K562 (cell line): ENCODE results near the gene LYPLA2. TPM values are rescaled to one million over a fixed set of nuclear protein-coding genes. Genes with fewer than 3 reads are reported as not detected.

ENCODE experiments used
- ATAC-seq: fragments of 200-7000 bp; cut with Tn5 transposase; 3 replicates; pipeline ENCODE4 v1.9.1; 2020; ENCODE audit warnings: moderate library complexity
- BruUV-seq: library from RNA; stranded (reverse); fragments of 400-500 nt; replicated peaks from 2 replicates; lab custom pipeline; 2021; lab: Mats Ljungman, UMichigan
- CTCF ChIA-PET: fragments of 300-600 bp; formaldehyde crosslinking; extraction: SDS; loops from one replicate; lab custom pipeline; 2021; ENCODE audit warnings: low intra/inter-chr PET ratio; lab: Yijun Ruan, JAX
- POLR2A ChIA-PET: fragments of 300-600, 350-650 bp; sonication (Branson Sonifier 250); formaldehyde crosslinking; extraction: SDS; loops from one replicate; lab custom pipeline; 2021; ENCODE audit warnings: antibody characterized with exemption, inconsistent platforms; lab: Yijun Ruan, JAX
- DNase-seq, 4 experiments: peaks; one replicate each; pipeline versions ENCODE4 v3.0.0 to v3.0.0-alpha.2; 2011 to 2018; ENCODE audit warnings: low spot score in 3 of 4, mixed read lengths in 3 of 4; ENCODE audit errors: extremely low read depth in 1 of 4
- FAIRE-seq: peaks from 2 replicates; lab custom pipeline; 2011; peaks lifted over from hg19 to GRCh38; lab: Jason Lieb, UNC
- H2AFZ ChIP-seq: 2 replicates; pipeline ENCODE4 v1.6.0; 2011; ENCODE audit warnings: low read depth, low read length, control low read depth, inconsistent platforms
- H3K27ac ChIP-seq: fragments of 200-600 bp; 3 replicates; pipeline ENCODE4 v1.8.0; 2011; ENCODE audit warnings: low read depth, mild to moderate bottlenecking, control low read depth, inconsistent platforms, low read length, moderate library complexity, mixed read lengths; ENCODE audit errors: extremely low read depth
- H3K27me3 ChIP-seq, 2 experiments: fragments of 300-600 bp in 1 of 2; 2 replicates in 1 of 2; 3 replicates in 1 of 2; pipeline versions ENCODE4 v1.6.0 to v1.8.0; 2011; ENCODE audit warnings: inconsistent platforms in 2 of 2, low read length in 2 of 2, mild to moderate bottlenecking in 1 of 2, mixed read lengths in 1 of 2, moderate library complexity in 1 of 2; ENCODE audit not compliant: control insufficient read depth in 2 of 2, insufficient read depth in 2 of 2
- H3K36me3 ChIP-seq: fragments of 300-600 bp; 3 replicates; pipeline ENCODE4 v1.8.0; 2011; ENCODE audit warnings: mild to moderate bottlenecking, low read length, inconsistent platforms; ENCODE audit not compliant: control insufficient read depth, insufficient read depth
- H3K4me1 ChIP-seq, 2 experiments: fragments of 200-600 bp in 1 of 2; replicated peaks in 1 of 2; 2 replicates in 1 of 2; 3 replicates in 1 of 2; pipeline versions ENCODE4 v1.5.1 to v1.8.0; 2011; ENCODE audit warnings: inconsistent platforms in 2 of 2, low read length in 2 of 2, mild to moderate bottlenecking in 1 of 2, mixed read lengths in 1 of 2, moderate library complexity in 1 of 2; ENCODE audit not compliant: control insufficient read depth in 2 of 2, insufficient read depth in 2 of 2
- H3K4me2 ChIP-seq: 2 replicates; pipeline ENCODE4 v1.6.1; 2011; ENCODE audit warnings: low read length, control low read depth, inconsistent platforms, mixed read lengths; ENCODE audit not compliant: insufficient read depth
- H3K4me3 ChIP-seq: fragments of 200-600 bp; sonication (generic), shearing (Covaris generic); 2 replicates; pipeline ENCODE4 v1.5.1; 2016; ENCODE audit warnings: control low read depth, inconsistent platforms
- H3K79me2 ChIP-seq: fragments of 200-600 bp; 3 replicates; pipeline ENCODE4 v1.8.0; 2011; ENCODE audit warnings: low read length, inconsistent platforms; ENCODE audit not compliant: control insufficient read depth, insufficient read depth
- H3K9ac ChIP-seq, 2 experiments: 2 replicates each; pipeline versions ENCODE4 v1.6.0 to v1.6.1; 2011; ENCODE audit warnings: low read depth in 2 of 2, low read length in 2 of 2, control low read depth in 1 of 2, inconsistent platforms in 1 of 2, mild to moderate bottlenecking in 1 of 2, mixed read lengths in 1 of 2; ENCODE audit not compliant: insufficient read depth in 1 of 2
- H3K9me1 ChIP-seq: one replicate; pipeline ENCODE4 v1.6.0; 2011; ENCODE audit warnings: inconsistent platforms, mild to moderate bottlenecking, low read length, moderate library complexity; ENCODE audit not compliant: control insufficient read depth, insufficient read depth
- H3K9me3 ChIP-seq: replicated peaks from 2 replicates; pipeline ENCODE4 v1.5.1; 2011; ENCODE audit warnings: low read depth, low read length, inconsistent platforms; ENCODE audit not compliant: control insufficient read depth, insufficient read depth
- H4K20me1 ChIP-seq: replicated peaks from 2 replicates; pipeline ENCODE4 v1.6.1; 2011; ENCODE audit warnings: low read length, inconsistent platforms, mixed read lengths; ENCODE audit not compliant: control insufficient read depth, insufficient read depth
- DIDO1 ChIP-seq: fragments of 450-650 bp; IDR thresholded peaks from 2 replicates; pipeline ENCODE4 v1.6.1; 2016; ENCODE audit warnings: low read depth, missing biosample characterization, missing genetic modification characterization
- ETV1 ChIP-seq: fragments of 450-650 bp; conservative IDR thresholded peaks from 2 replicates; pipeline ENCODE4 v1.6.1; 2016; ENCODE audit warnings: missing genetic modification characterization, control low read depth, low read depth, missing compliant biosample characterization
- FOXA1 ChIP-seq: fragments of 450-650 bp; IDR thresholded peaks from 2 replicates; pipeline ENCODE4 v1.6.1; 2016; ENCODE audit warnings: mild to moderate bottlenecking, borderline replicate concordance
- STAT5B ChIP-seq: fragments of 250-450 bp; sonication (Bioruptor Pico); IDR thresholded peaks from 2 replicates; pipeline ENCODE4 v1.8.0; 2021; ENCODE audit warnings: mild to moderate bottlenecking, inconsistent platforms
- ZNF140 ChIP-seq: fragments of 250-450 bp; sonication (Bioruptor Pico); IDR thresholded peaks from 2 replicates; pipeline ENCODE4 v1.8.0; 2021; ENCODE audit warnings: moderate library complexity, mild to moderate bottlenecking, inconsistent platforms
- ZNF184 ChIP-seq: sonication (generic); formaldehyde crosslinking; IDR thresholded peaks from 2 replicates; pipeline ENCODE4 v1.5.0; 2020; ENCODE audit warnings: missing genetic modification reagents
- ZNF239 ChIP-seq: fragments of 250-450 bp; sonication (Bioruptor Pico); IDR thresholded peaks from 2 replicates; pipeline ENCODE4 v1.4.0; 2020; ENCODE audit warnings: mild to moderate bottlenecking
- ZNF583 ChIP-seq: fragments of 250-450 bp; sonication (Bioruptor Pico); IDR thresholded peaks from 2 replicates; pipeline ENCODE4 v1.4.0; 2020
- ZNF778 ChIP-seq: fragments of 450-650 bp; formaldehyde crosslinking; IDR thresholded peaks from 2 replicates; pipeline ENCODE4 v1.4.0; 2020; ENCODE audit warnings: mild to moderate bottlenecking, moderate library complexity
- WGBS: fragments of 100-300 bp; shearing (Covaris generic); methylation state at CpG from one replicate; pipeline ENCODE4 v1.1.6; 2016; ENCODE audit warnings: low coverage, mixed read lengths; ENCODE audit not compliant: insufficient coverage; ENCODE audit errors: missing lambda C conversion rate; 5-methylcytosine and 5-hydroxymethylcytosine counted together
- in situ Hi-C: fragments of 300-500 bp; cut with MboI; formaldehyde crosslinking; loops from 4 replicates; pipeline ENCODE4 v1.15.0; 2018; ENCODE audit warnings: inconsistent platforms, mixed read lengths
- intact Hi-C: fragments of 100-400 bp; cut with micrococcal nuclease; formaldehyde crosslinking; loops from 2 replicates; pipeline ENCODE4 v1.14.2; 2022
- polyA plus RNA-seq, 8 experiments: library from polyadenylated mRNA; depleted of rRNA in 4 of 8; stranded (reverse) in 5 of 8; unstranded in 3 of 8; fragments of >200 nt; fragmentation: Nextera tagmentation in 2 of 8; fragmentation: Illumina TruSeq in 1 of 8; extraction: Ambion mirVana in 2 of 8; extraction: Trizol in 1 of 8; gene quantifications; 2 replicates each; pipeline versions ENCODE4 v1.2.1 to v1.2.3, GENCODE V29; 2011 to 2014; ENCODE audit warnings: inconsistent platforms in 1 of 8, missing spikeins in 1 of 8
- total RNA-seq, 7 experiments: library from RNA; depleted of rRNA in 6 of 7; stranded (reverse); fragments of >200 nt in 6 of 7; fragmentation: Illumina TruSeq in 2 of 7; extraction: Trizol in 2 of 7; gene quantifications; 2 replicates each; pipeline versions ENCODE4 v1.2.1 to v1.2.3, GENCODE V29; 2011 to 2021; ENCODE audit warnings: low replicate concordance in 1 of 7
- TF ChIP-seq, protein P1 (sequence below): fragments of 200-400 bp; formaldehyde crosslinking; IDR thresholded peaks from 2 replicates; pipeline ENCODE4 v1.6.1; 2017; ENCODE audit warnings: mild to moderate bottlenecking, low read depth, low read length, moderate library complexity
- TF ChIP-seq, protein P2 (sequence below), 2 experiments: fragments of 450-650 bp; conservative IDR thresholded peaks; 2 replicates each; pipeline ENCODE4 v1.6.1; 2017; ENCODE audit warnings: mild to moderate bottlenecking in 2 of 2, moderate library complexity in 2 of 2
- TF ChIP-seq, protein P3 (sequence below): sonication (generic); formaldehyde crosslinking; IDR thresholded peaks from 2 replicates; pipeline ENCODE4 v1.5.0; 2020; ENCODE audit warnings: missing genetic modification reagents

LYPLA2 gene
- total and polyA plus RNA-seq, 9 of the 15 experiments (the other 6 are each of a cell fraction or from before 2014, with no cell fraction given) = 3.9 to 128 (median 60.1) TPM

DNA sequence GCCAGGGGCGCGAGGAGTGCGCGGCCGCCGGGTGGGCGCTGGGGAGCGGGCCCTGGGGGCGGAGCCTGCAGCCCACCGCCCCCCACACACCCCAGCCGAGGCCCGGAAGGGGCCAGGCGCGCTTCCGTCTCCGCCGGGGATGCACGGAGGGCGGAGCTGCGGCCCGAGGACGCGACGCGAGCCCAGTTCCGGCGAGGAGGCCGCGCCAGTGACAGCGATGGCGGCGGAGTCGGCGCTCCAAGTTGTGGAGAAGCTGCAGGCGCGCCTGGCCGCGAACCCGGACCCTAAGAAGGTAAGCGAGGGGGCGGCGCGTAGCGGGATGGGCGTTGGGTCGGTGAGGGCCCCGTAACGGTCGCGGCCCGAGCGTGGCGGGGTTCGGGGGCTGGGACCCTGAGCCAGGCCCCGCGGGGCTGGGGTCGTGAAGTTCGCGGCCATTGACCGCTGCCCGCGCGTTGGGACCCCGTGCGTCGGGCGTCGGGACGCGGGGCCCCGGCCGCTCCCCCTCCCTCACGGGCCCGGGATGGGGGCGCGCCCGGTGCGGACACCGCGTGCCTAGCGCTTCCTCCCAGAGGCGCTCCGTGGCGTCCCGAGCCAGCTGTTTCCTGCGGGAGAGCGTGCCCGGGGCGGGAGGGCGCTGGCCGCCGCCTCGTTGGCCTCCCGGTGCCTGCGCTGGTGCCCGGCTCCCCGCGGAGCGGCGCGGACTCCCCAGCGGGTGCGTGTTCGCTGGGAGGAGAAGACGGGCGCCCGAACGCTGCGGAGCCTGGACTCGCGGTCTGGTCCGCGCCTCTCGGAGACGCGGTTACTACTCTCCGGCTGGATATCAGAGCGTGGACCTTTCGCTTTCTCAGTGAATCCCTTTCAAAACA, 47.4 kb upstream of the LYPLA2 start, which contains the start of gene ELOA:
Gene ELOA, plus strand, starts transcription at position 185 of the 866 bp plus-strand sequence. Its CDS starts 33 bp downstream, at position 218.
- WGBS = under 1% methylated on average over 101 of the region's 119 CpGs
- Histone ChIP-seq H2AFZ (peak within 1 kb of the TSS; percentile 98), H3K27me3 (no peaks in the 10 kb centered on the region), H3K9ac (peak within 1 kb of the TSS; percentile 82 to 97), H3K9me3 (no peaks in the 10 kb centered on the region), H3K27ac (peak within 1 kb of the TSS; percentile 87), H3K36me3 (peaks cover 35% of the 10 kb centered on the region), H3K9me1 (no peaks in the 10 kb centered on the region), H3K79me2 (peaks cover 67% of the 10 kb centered on the region), H3K4me1 (peaks cover 23 to 36% of the 10 kb centered on the region in 2 experiments), H4K20me1 (peaks cover 28% of the 10 kb centered on the region), H3K4me2 (peak within 1 kb of the TSS; percentile 86), H3K4me3 (peak within 1 kb of the TSS; percentile 96)
- ChIA-PET POLR2A (interaction anchor here (0.6 to 2.9 kb wide), 17 partner anchors 10 to 352 kb away, joined by 3 to 18 read pairs (median 4); partner anchors contain the start of genes PNRC2 and RPL11), CTCF (interaction anchor here (0.6 kb wide), 2 partner anchors 181 to 768 kb away, joined by 3 read pairs; no protein-coding TSS in a partner anchor)
- peak; percentile 89 to 97 (median 95) for DNase-seq
- FAIRE-seq = no peak
- ATAC-seq = peak; percentile 93
- in situ Hi-C loops = no loop called here
- intact Hi-C loops = loop anchor here (1.0 to 5.0 kb wide), 2 partner anchors 52 to 186 kb away; partner anchors contain the start of genes ID3 and RPL11
- no TSS peak for BruUV-seq
- TF ChIP-seq ETV1 (tag) (peak; percentile 49; the same call in 1 of the 2 replicates), STAT5B (CRISPR knock-in tag) (no peak), ZNF184 (CRISPR knock-in tag) (no peak), ZNF140 (CRISPR knock-in tag) (no peak), DIDO1 (tag) (no peak), ZNF778 (CRISPR knock-in tag) (no peak), ZNF239 (CRISPR knock-in tag) (no peak), FOXA1 (no peak), ZNF583 (CRISPR knock-in tag) (no peak)
- TF ChIP-seq, protein P1, sequence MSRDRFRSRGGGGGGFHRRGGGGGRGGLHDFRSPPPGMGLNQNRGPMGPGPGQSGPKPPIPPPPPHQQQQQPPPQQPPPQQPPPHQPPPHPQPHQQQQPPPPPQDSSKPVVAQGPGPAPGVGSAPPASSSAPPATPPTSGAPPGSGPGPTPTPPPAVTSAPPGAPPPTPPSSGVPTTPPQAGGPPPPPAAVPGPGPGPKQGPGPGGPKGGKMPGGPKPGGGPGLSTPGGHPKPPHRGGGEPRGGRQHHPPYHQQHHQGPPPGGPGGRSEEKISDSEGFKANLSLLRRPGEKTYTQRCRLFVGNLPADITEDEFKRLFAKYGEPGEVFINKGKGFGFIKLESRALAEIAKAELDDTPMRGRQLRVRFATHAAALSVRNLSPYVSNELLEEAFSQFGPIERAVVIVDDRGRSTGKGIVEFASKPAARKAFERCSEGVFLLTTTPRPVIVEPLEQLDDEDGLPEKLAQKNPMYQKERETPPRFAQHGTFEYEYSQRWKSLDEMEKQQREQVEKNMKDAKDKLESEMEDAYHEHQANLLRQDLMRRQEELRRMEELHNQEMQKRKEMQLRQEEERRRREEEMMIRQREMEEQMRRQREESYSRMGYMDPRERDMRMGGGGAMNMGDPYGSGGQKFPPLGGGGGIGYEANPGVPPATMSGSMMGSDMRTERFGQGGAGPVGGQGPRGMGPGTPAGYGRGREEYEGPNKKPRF = no peak
- TF ChIP-seq, protein P2, sequence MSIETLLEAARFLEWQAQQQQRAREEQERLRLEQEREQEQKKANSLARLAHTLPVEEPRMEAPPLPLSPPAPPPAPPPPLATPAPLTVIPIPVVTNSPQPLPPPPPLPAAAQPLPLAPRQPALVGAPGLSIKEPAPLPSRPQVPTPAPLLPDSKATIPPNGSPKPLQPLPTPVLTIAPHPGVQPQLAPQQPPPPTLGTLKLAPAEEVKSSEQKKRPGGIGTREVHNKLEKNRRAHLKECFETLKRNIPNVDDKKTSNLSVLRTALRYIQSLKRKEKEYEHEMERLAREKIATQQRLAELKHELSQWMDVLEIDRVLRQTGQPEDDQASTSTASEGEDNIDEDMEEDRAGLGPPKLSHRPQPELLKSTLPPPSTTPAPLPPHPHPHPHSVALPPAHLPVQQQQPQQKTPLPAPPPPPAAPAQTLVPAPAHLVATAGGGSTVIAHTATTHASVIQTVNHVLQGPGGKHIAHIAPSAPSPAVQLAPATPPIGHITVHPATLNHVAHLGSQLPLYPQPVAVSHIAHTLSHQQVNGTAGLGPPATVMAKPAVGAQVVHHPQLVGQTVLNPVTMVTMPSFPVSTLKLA (conservative IDR thresholded peaks at IDR 0.05) = peak; percentile 68 to 90
- TF ChIP-seq, protein P3, sequence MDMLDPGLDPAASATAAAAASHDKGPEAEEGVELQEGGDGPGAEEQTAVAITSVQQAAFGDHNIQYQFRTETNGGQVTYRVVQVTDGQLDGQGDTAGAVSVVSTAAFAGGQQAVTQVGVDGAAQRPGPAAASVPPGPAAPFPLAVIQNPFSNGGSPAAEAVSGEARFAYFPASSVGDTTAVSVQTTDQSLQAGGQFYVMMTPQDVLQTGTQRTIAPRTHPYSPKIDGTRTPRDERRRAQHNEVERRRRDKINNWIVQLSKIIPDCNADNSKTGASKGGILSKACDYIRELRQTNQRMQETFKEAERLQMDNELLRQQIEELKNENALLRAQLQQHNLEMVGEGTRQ (CRISPR knock-in tag) = no peak
